Thyroid gland (tissue), 4 donors: ENCODE results near the gene LGALS4.

ENCODE experiments used
- CTCF ChIP-seq, 6 experiments: fragments of 200-600 bp in 3 of 6; fragments of 450-650 bp in 3 of 6; sonication (generic) in 3 of 6; IDR thresholded peaks; one replicate each; pipeline ENCODE4 v1.5.1; 2016 to 2019; ENCODE audit warnings: antibody characterized with exemption in 6 of 6, mild to moderate bottlenecking in 2 of 6, inconsistent platforms in 1 of 6, moderate library complexity in 1 of 6
- POLR2A ChIP-seq, 2 donors: fragments of 450-650 bp; IDR thresholded peaks; one replicate each; pipeline ENCODE4 v1.6.1; 2017; ENCODE audit warnings: antibody characterized with exemption in 2 of 2, mild to moderate bottlenecking in 2 of 2, moderate library complexity in 1 of 2

GRCh38 chr19:38848299-38849146, 35.8 kb upstream of the LGALS4 start:
- TF ChIP-seq CTCF (IDR thresholded peaks at IDR 0.05) = no peak
- TF ChIP-seq POLR2A (IDR thresholded peaks at IDR 0.05) = no peak
